LoVo (cell line): Measurements from ENCODE around the gene ZNF467.

ENCODE experiments used
- DNase-seq: peaks from one replicate; pipeline ENCODE4 v3.0.0-alpha.2; 2016; ENCODE audit warnings: low spot score

Gene ZNF467, protein sequence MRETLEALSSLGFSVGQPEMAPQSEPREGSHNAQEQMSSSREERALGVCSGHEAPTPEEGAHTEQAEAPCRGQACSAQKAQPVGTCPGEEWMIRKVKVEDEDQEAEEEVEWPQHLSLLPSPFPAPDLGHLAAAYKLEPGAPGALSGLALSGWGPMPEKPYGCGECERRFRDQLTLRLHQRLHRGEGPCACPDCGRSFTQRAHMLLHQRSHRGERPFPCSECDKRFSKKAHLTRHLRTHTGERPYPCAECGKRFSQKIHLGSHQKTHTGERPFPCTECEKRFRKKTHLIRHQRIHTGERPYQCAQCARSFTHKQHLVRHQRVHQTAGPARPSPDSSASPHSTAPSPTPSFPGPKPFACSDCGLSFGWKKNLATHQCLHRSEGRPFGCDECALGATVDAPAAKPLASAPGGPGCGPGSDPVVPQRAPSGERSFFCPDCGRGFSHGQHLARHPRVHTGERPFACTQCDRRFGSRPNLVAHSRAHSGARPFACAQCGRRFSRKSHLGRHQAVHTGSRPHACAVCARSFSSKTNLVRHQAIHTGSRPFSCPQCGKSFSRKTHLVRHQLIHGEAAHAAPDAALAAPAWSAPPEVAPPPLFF

GRCh38 chr7:149773446-149774236, at the start of gene ZNF467:
Gene ZNF467 (minus strand): TSS chr7:149773588. CDS start chr7:149771032, 2,556 bp downstream.
- DNase-seq: peak; percentile 47

DNA sequence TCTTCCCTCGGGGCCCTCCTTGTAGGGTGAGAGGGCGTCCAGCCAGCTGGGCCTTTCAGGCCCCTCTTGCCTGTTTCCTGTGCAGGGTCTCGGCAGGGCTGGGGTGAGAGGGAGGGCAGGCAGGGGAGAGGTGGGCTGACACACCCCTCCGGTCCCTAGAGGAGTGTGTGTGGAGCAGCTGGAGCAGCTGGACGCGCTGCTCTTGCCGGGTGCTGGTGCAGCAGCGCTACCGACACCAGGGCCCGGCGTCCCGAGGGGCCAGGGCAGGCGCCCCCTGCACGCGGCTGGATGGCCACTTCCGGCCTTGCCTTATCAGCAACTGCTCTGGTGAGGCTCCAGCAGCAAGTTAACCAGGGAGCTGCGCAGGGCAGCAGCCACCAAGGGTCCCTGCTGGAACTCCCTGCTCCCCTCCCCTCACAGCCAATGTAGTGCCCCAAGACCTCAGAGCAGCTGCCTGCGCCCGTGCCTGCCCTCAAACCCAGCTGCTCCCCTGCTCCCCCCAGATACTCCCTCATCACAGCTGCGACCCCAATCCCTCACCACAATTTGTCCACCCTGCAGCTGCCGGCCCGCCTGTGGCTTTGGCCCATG, 49.1 kb upstream of the ZNF467 start:
- DNase-seq: no peak

DNA sequence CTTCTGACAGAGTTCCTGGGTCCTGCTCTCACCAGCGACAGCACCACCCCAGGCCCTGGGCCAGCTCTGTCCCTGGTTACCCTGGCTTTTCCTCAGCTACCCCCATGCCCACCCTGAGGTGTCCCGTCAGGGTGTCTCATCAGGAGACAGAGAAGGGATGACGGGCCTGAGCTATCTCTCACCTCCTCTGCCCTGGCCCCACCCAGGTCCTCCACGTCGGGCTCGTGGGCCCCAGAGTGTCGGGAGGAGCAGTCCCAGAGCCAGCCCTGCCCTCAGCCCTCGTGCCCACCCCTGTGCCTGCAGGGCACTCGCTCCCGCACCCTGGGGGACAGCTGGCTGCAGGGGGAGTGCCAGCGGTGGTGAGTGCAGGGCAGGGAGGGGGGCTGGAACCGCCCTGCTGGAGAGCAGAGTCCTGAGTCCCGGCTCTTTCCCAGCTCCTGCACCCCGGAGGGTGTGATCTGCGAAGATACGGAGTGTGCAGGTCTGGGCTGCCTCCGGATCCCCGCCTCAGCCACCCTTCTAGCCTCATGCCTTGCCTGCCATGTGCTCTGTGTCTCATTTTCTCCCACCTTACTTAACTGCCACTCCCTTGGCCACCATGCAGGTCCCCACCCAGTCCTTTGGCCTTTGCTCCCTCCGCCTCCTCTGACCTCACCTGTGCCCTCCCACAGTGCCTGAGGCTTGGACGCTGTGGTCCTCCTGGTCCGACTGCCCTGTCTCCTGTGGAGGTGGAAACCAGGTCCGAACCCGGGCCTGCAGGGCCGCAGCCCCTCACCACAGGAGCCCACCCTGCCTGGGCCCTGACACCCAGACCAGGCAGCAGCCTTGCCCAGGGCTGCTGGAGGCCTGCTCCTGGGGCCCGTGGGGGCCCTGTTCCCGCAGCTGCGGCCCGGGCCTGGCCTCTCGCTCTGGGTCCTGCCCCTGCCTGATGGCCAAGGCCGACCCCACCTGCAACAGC, 48.1 kb upstream of the ZNF467 start:
- no peak for DNase-seq

GRCh38 chr7:149820622-149821190, 47.3 kb upstream of the ZNF467 start:
- no peak for DNase-seq

- DNase-seq: no peak
These were observed 46.6 kb upstream of the ZNF467 start for GRCh38 chr7:149819961-149820340.

GRCh38 chr7:149819141-149819960, 46.0 kb upstream of the ZNF467 start:
- no peak for DNase-seq

- DNase-seq: no peak
These were observed 45.1 kb upstream of the ZNF467 start for GRCh38 chr7:149818536-149818840.

GRCh38 chr7:149817836-149818535, 44.6 kb upstream of the ZNF467 start:
- no peak for DNase-seq

- no peak for DNase-seq
These were observed 43.9 kb upstream of the ZNF467 start for GRCh38 chr7:149817301-149817771.

- no peak for DNase-seq
These were observed 43.4 kb upstream of the ZNF467 start for GRCh38 chr7:149816794-149817193.

- DNase-seq: no peak
These were observed 42.9 kb upstream of the ZNF467 start for GRCh38 chr7:149816267-149816751.

DNA sequence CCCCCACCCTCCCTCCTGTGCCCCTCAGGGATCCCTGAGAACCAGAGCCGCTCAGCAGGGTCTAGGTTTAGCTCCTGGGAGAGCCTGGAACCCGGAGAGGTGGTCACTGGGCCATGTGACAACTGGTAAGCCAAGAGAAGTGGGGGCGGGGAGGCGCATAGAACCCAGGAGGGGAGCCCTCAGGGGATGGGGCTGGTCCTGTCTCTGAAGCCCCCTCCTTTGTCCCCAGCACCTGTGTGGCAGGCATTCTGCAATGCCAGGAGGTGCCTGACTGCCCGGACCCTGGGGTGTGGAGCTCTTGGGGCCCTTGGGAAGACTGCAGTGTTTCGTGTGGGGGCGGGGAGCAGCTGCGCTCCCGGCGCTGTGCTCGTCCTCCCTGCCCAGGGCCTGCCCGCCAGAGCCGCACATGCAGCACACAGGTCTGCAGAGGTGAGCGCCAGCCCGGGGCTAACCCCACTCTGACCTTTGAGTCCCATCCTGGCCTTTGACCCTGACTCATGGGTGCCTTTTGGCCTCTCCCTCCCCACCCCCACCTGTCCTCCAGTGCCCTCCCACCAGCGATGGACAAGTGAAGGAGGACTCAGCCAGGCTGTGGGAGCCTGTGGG, 42.4 kb upstream of the ZNF467 start:
- no peak for DNase-seq

- DNase-seq: no peak
These were observed 41.7 kb upstream of the ZNF467 start for GRCh38 chr7:149815121-149815520.

DNA sequence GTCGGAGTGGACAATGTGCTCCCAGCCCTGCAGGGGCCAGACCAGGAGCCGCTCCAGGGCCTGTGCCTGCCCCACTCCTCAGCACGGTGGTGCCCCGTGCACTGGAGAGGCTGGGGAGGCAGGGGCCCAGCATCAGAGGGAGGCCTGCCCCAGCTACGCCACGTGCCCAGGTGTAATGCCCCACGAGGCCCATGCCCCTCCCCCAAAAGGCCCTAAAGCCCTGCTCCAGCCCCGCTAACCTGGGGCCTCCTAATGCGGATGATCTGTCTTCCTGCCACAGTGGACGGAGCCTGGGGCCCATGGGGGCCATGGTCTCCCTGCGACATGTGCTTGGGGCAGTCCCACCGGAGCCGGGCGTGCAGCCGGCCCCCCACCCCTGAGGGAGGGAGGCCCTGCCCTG, 41.1 kb upstream of the ZNF467 start:
- DNase-seq: no peak

DNA sequence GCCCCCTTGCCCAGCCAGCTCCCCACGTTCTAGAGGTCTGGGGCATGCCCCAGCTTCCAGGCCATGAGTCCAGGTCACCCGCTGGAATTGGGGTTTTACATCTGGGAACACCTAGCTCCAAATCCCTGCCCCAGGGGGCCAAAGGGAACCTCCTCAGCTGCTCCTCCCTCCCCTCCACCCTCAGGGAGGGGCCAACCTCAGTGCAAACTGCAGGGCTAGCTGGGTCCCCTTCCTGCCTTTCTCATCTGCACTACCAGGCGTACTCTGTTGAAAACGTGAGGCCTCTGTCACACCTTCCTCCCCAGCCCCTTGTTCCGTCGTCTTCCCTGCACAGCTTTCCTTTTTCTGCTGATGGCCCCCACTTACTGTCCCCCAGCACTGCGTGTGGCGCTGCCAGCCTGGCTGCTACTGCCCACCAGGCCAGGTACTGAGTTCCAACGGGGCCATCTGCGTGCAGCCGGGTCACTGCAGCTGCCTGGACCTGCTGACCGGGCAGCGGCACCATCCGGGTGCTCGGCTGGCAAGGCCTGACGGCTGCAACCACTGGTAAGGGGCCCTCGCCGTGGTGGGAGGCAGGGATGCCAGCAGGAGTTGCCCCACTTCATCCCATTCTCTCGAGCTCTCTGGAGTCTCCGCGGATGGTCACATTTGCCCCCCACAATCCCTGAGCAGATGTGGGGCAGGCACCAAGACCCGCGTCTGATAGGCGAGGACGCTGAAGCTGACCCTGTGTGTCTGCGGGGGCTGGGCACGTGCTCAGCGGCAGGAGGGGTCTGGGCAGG, 40.1 kb upstream of the ZNF467 start:
- DNase-seq: no peak

GRCh38 chr7:149811831-149812490, 38.6 kb upstream of the ZNF467 start:
- DNase-seq: no peak

- DNase-seq: no peak
These were observed 37.8 kb upstream of the ZNF467 start for GRCh38 chr7:149811221-149811620.

- no peak for DNase-seq
These were observed 35.8 kb upstream of the ZNF467 start for GRCh38 chr7:149809215-149809614.
